GM20000 (cell line): ENCODE measurements around the gene FGF4.

ENCODE experiments used
- DNase-seq: peaks from one replicate; pipeline ENCODE4 v3.0.0; 2012; ENCODE audit warnings: low spot score
- CTCF ChIP-seq: IDR thresholded peaks from 2 replicates; pipeline ENCODE4 v1.5.1; 2012; ENCODE audit warnings: mild to moderate bottlenecking, control low read depth; ENCODE audit errors: extremely low read depth, missing control alignments

FGF4 gene

GRCh38 chr11:69799097-69799496 lies 24.0 kb upstream of the FGF4 start:
- no peak for DNase-seq
- TF ChIP-seq CTCF: no peak

GRCh38 chr11:69797737-69798528 lies 22.8 kb upstream of the FGF4 start:
- no peak for DNase-seq
- no peak for TF ChIP-seq CTCF

- no peak for DNase-seq
These were observed 22.0 kb upstream of the FGF4 start for GRCh38 chr11:69797156-69797555.

GRCh38 chr11:69796063-69796462 lies 20.9 kb upstream of the FGF4 start:
- no peak for TF ChIP-seq CTCF
- no peak for DNase-seq

More at GRCh38 chr11:69797156-69797555, 22.0 kb upstream of the FGF4 start:
- no peak for TF ChIP-seq CTCF

GRCh38 chr11:69791276-69792180 lies 16.4 kb upstream of the FGF4 start:
- TF ChIP-seq CTCF: no peak
- DNase-seq: no peak

- DNase-seq: no peak
- no peak for TF ChIP-seq CTCF
These were observed 13.8 kb upstream of the FGF4 start for GRCh38 chr11:69788956-69789355.

GRCh38 chr11:69787906-69788305 lies 12.8 kb upstream of the FGF4 start:
- no peak for DNase-seq
- no peak for TF ChIP-seq CTCF
